ENCODE data around the gene KIRREL1.

- TF ChIP-seq POLR2A (IDR thresholded peaks at IDR 0.05): no peak
- no peak for TF ChIP-seq CTCF (IDR thresholded peaks at IDR 0.05)
Measured at GRCh38 chr1:157976888-157977287, 16.6 kb upstream of the KIRREL1 start.
